Measurements from ENCODE around the gene TARS2. TPM values are rescaled to one million over a fixed set of nuclear protein-coding genes. Genes with fewer than 3 reads are reported as not detected.

The TARS2 gene
- total and polyA plus RNA-seq, 2 of the 4 experiments (the other 2 are of a cell fraction) = 10.9 to 21.8 TPM

DNA sequence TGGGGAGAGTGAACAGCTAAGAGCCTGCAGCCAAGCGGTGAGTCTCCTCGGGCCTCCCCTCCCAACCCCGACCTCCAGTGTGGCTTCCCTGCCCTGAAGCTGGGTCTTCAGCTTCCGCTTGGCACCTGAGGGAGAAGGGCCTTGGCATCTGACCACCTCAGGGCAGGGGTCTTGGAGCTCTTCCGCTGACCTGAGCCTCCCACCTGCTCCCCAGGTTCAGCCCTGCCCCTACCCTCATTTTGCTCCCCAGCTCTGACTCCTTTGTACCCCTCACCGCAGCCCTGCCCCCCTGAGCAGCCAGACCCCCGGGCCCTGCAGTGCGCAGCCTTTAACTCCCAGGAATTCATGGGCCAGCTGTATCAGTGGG lies 66.8 kb downstream of the TARS2 start:
- no peak overlapping the region for H3K4me3 ChIP-seq (ENCODE audit: insufficient read depth, low read depth, low read length)
- H3K56ac ChIP-seq (ENCODE audit: extremely low read depth, insufficient read depth, low read length) = no peak overlapping the region
- 80% methylated on average over 3 of the region's 8 CpGs; no CpG with 5 or more reads in 1 of the 2 experiments for WGBS, 2 experiments (ENCODE audit: extremely low coverage in 2 of 2, insufficient read length in 1 of 2)
- H3K4me1 ChIP-seq (ENCODE audit: control insufficient read depth, insufficient read depth, low read length) = peaks cover 26% of the 10 kb centered on the region
- no peak overlapping the region for H3K27ac ChIP-seq (ENCODE audit: insufficient read depth, low read length)
- no peak for DNase-seq
- peak overlapping the region; percentile 53 for H2AK9ac ChIP-seq (replicated peaks; ENCODE audit: low read depth, low read length, poor library complexity)
- no peak overlapping the region for H4K8ac ChIP-seq (ENCODE audit: low read depth in 2 of 2, low read length in 2 of 2)
- TF ChIP-seq CTCF (conservative IDR thresholded peaks at IDR 0.05; ENCODE audit: low read depth, low read length) (no peak), CHD1 (IDR thresholded peaks at IDR 0.05; ENCODE audit: low read depth, low read length) (no peak), POLR2A (IDR thresholded peaks at IDR 0.05; ENCODE audit: low read depth, low read length) (no peak), NFE2L2 (IDR thresholded peaks at IDR 0.05; ENCODE audit: low read depth, low read length) (no peak), SMC3 (IDR thresholded peaks at IDR 0.05; ENCODE audit: low read depth, low read length) (no peak), MAFK (IDR thresholded peaks at IDR 0.05; ENCODE audit: low read depth, low read length) (no peak), RCOR1 (IDR thresholded peaks at IDR 0.05; ENCODE audit: insufficient replicate concordance, low read length) (no peak), USF2 (IDR thresholded peaks at IDR 0.05; ENCODE audit: low read depth, low read length) (no peak), BHLHE40 (IDR thresholded peaks at IDR 0.05; ENCODE audit: low read depth, low read length) (no peak), RFX5 (IDR thresholded peaks at IDR 0.05; ENCODE audit: low read depth, low read length) (no peak), FOS (IDR thresholded peaks at IDR 0.05; ENCODE audit: low read depth, low read length) (no peak), CEBPB (IDR thresholded peaks at IDR 0.05; ENCODE audit: low read depth, low read length) (no peak), RAD21 (IDR thresholded peaks at IDR 0.05; ENCODE audit: low read length) (no peak)
- H3K9me1 ChIP-seq (ENCODE audit: insufficient read depth, low read length) = peaks cover 10% of the 10 kb centered on the region
- intact Hi-C loops (cut with micrococcal nuclease) = no loop called here
- no peak overlapping the region for H3K14ac ChIP-seq (replicated peaks; ENCODE audit: low read depth, low read length)
- H3K36me3 ChIP-seq (ENCODE audit: control insufficient read depth, insufficient read depth, low read length) = peaks cover 5% of the 10 kb centered on the region
- no peak overlapping the region for H3K18ac ChIP-seq (ENCODE audit: low read depth, low read length)
- CTCF ChIA-PET = no interaction called here
- H3K23ac ChIP-seq (ENCODE audit: low read depth, low read length) = no peak overlapping the region
- no peak overlapping the region for H3K9ac ChIP-seq (ENCODE audit: low read depth, low read length)
- H4K91ac ChIP-seq (ENCODE audit: insufficient read depth, low read depth, low read length) = no peak overlapping the region
- no peak overlapping the region for H2AFZ ChIP-seq (replicated peaks; ENCODE audit: low read length, poor library complexity)
- no peak overlapping the region for H2BK20ac ChIP-seq (ENCODE audit: low read depth, low read length)
- peaks cover 3 to 56% of the 10 kb centered on the region in 2 experiments; a peak in 3 of 4 replicates for H3K79me1 ChIP-seq (ENCODE audit: low read depth in 1 of 2, low read length in 2 of 2)
- no peak overlapping the region for H2BK15ac ChIP-seq (ENCODE audit: low read depth, low read length)
- H2BK120ac ChIP-seq (ENCODE audit: low read depth, low read length) = no peak overlapping the region
- ATAC-seq (ENCODE audit: low read depth) = no peak
- no peak overlapping the region for H3K4me2 ChIP-seq (ENCODE audit: low read depth, low read length)
- no peaks in the 10 kb centered on the region for H3K27me3 ChIP-seq (ENCODE audit: control insufficient read depth, insufficient read depth, low read length)
- BruUV-seq (replicated peaks) = no TSS peak
- H4K5ac ChIP-seq (ENCODE audit: low read depth, low read length) = no peak overlapping the region
- H3K9me3 ChIP-seq (ENCODE audit: control insufficient read depth, insufficient read depth, low read length) = no peaks in the 10 kb centered on the region
- dilution Hi-C loops (cut with HindIII; ENCODE audit: low sequenced_read_pairs, unreplicated experiment) = no loop called here
- in situ Hi-C loops (cut with MboI; ENCODE audit: low sequenced_read_pairs) = loop anchor here (10.0 kb wide), 1 partner anchor 289 kb away; the partner anchor contains the start of gene APH1A
- H4K20me1 ChIP-seq (ENCODE audit: insufficient read depth, low read length) = no peaks in the 10 kb centered on the region; the same call in none of the 2 replicates
- POLR2A ChIA-PET (ENCODE audit: unreplicated experiment) = no interaction called here
- no peak overlapping the region for H2BK5ac ChIP-seq (ENCODE audit: low read depth, low read length, poor library complexity, severe bottlenecking)
- no peak overlapping the region for H2AK5ac ChIP-seq (ENCODE audit: low read depth, low read length)
- no peak overlapping the region for H3K4ac ChIP-seq (ENCODE audit: low read depth, low read length)

Measured in IMR-90 (cell line).